ENCODE measurements around the gene NXNL1. TPM values are rescaled to one million over a fixed set of nuclear protein-coding genes. Genes with fewer than 3 reads are reported as not detected.

Gene NXNL1
- total RNA-seq, 1 experiment from 2014 or later: not detected

DNA sequence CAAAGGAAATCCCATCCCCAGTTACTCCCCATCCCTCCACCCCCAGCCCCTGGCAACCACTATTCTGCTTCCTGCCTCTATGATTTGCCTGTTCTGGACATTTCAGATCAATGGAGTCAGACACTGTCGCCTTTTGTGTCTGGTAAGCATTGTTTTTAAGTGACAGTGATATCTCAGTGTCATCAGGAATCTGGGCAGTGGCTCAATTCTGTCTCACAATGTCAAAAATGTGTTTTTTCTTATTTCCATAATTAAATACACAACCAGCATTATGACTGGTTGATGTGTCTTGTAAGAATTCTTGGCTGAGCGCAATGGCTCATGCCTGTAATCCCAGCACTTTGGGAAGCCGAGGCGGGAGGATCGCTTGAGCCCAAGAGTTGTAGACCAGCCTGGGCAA, 30.6 kb upstream of the NXNL1 start:
- Mint-ChIP-seq H3K27ac (no peak overlapping the region), H3K9me3 (peaks cover 0 to 2% of the 10 kb centered on the region in 2 experiments; a peak in 1 of 5 replicates), H3K27me3 (ENCODE audit: low read depth) (peaks cover 3% of the 10 kb centered on the region), H3K4me3 (no peak overlapping the region), H3K36me3 (ENCODE audit: insufficient read depth in 1 of 3, low read depth in 3 of 3) (no peaks in the 10 kb centered on the region), H3K4me1 (peaks cover 19 to 22% of the 10 kb centered on the region in 2 experiments)
- H3K9me3 ChIP-seq (ENCODE audit: control insufficient read depth, low read depth, low read length): no peaks in the 10 kb centered on the region
- no peak overlapping the region for H2AFZ ChIP-seq (ENCODE audit: low read length)
- H2BK12ac ChIP-seq (ENCODE audit: insufficient read length, low read depth, low read length): no peak overlapping the region
- no peak overlapping the region for H4K91ac ChIP-seq (ENCODE audit: insufficient read length, low read depth, low read length)
- H3K4me1 ChIP-seq (ENCODE audit: insufficient read depth, low read length): peaks cover 7% of the 10 kb centered on the region; the same call in 1 of the 2 replicates
- H2BK20ac ChIP-seq (ENCODE audit: low read depth, low read length, poor library complexity, severe bottlenecking): no peak overlapping the region
- H3K18ac ChIP-seq (ENCODE audit: insufficient read length, low read depth, low read length): no peak overlapping the region
- H4K20me1 ChIP-seq (ENCODE audit: control insufficient read depth, insufficient read depth, insufficient read length): no peaks in the 10 kb centered on the region
- no peak overlapping the region for H4K5ac ChIP-seq (ENCODE audit: insufficient read length, low read depth, low read length)
- no CpG with 5 or more reads among the region's 5 CpGs for WGBS (ENCODE audit: extremely low coverage, insufficient read length, low lambda C conversion rate)
- no peak overlapping the region for H3K9ac ChIP-seq (ENCODE audit: extremely low read depth, insufficient read length, low read length)
- no peaks in the 10 kb centered on the region for H3K79me1 ChIP-seq (ENCODE audit: insufficient read depth, low read depth, low read length, poor library complexity, severe bottlenecking)
- H3K23ac ChIP-seq (ENCODE audit: insufficient read length, low read depth, low read length): no peak overlapping the region
- H2AK5ac ChIP-seq (ENCODE audit: insufficient read length, low read length): no peak overlapping the region
- no peak overlapping the region for H3K4me2 ChIP-seq (ENCODE audit: insufficient read depth, insufficient read length, low read length)
- no peak overlapping the region for H2BK5ac ChIP-seq (ENCODE audit: insufficient read length, low read length)
- H3K79me2 ChIP-seq (ENCODE audit: insufficient read depth, low read length): no peaks in the 10 kb centered on the region
- H3K27ac ChIP-seq (ENCODE audit: insufficient read length, low read depth, low read length): no peak overlapping the region
- no peak overlapping the region for H4K8ac ChIP-seq (replicated peaks; ENCODE audit: insufficient read length, low read depth, low read length)
- H2BK15ac ChIP-seq (ENCODE audit: low read depth, low read length): no peak overlapping the region
- no peak overlapping the region for H3T11ph ChIP-seq (ENCODE audit: low read length)
- H2BK120ac ChIP-seq (ENCODE audit: low read depth, low read length, poor library complexity, severe bottlenecking): no peak overlapping the region
- no peak overlapping the region for H3K4ac ChIP-seq (ENCODE audit: low read depth, low read length)
- no peak overlapping the region for H3K56ac ChIP-seq (ENCODE audit: insufficient read length, low read depth, low read length)
- TF ChIP-seq CTCF (conservative IDR thresholded peaks at IDR 0.05): no peak
- H3K27me3 ChIP-seq (ENCODE audit: insufficient read depth, low read length): no peaks in the 10 kb centered on the region
- DNase-seq: no peak
- no peak overlapping the region for H3K14ac ChIP-seq (ENCODE audit: insufficient read depth, low read length)
- H3K23me2 ChIP-seq (ENCODE audit: insufficient read length, low read depth, low read length, poor library complexity, severe bottlenecking): peaks cover 7% of the 10 kb centered on the region
